GM12875 (cell line): ENCODE data around the gene TMEM271.

Experiments used
- H3K4me3 ChIP-seq: one replicate; pipeline ENCODE4 v1.5.1; 2011; ENCODE audit warnings: low read depth, low read length, control low read depth
- CTCF ChIP-seq: IDR thresholded peaks from 2 replicates; pipeline ENCODE4 v1.5.1; 2011; ENCODE audit warnings: low read depth, mild to moderate bottlenecking, control low read depth, inconsistent platforms, low read length, moderate library complexity, borderline replicate concordance; ENCODE audit not compliant: insufficient read depth

Gene TMEM271

GRCh38 chr4:616091-616490 lies 40.0 kb upstream of the TMEM271 start:
- TF ChIP-seq CTCF: no peak

GRCh38 chr4:613126-613525 lies 37.0 kb upstream of the TMEM271 start:
- TF ChIP-seq CTCF: no peak
- H3K4me3 ChIP-seq: no peak overlapping the region

More at GRCh38 chr4:616091-616490, 40.0 kb upstream of the TMEM271 start:
- no peak overlapping the region for H3K4me3 ChIP-seq

GRCh38 chr4:612749-613125 lies 36.6 kb upstream of the TMEM271 start:
- no peak overlapping the region for H3K4me3 ChIP-seq
- no peak for TF ChIP-seq CTCF

GRCh38 chr4:612052-612748 lies 36.1 kb upstream of the TMEM271 start:
- H3K4me3 ChIP-seq: no peak overlapping the region
- no peak for TF ChIP-seq CTCF

- TF ChIP-seq CTCF: no peak
- H3K4me3 ChIP-seq: no peak overlapping the region
These were observed 34.5 kb upstream of the TMEM271 start for GRCh38 chr4:610411-611261.

GRCh38 chr4:609400-610050 lies 33.4 kb upstream of the TMEM271 start:
- no peak for TF ChIP-seq CTCF
- H3K4me3 ChIP-seq: no peak overlapping the region
